ENCODE measurements around the gene SNUPN.

GRCh38 chr15:75596703-75597345 lies 28.7 kb downstream of the SNUPN start:
- TF ChIP-seq CTCF (conservative IDR thresholded peaks at IDR 0.05; ENCODE audit: low read length) (no peak), EZH2phosphoT487 (IDR thresholded peaks at IDR 0.05; ENCODE audit: borderline replicate concordance, low read depth, low read length) (no peak)
